Type B pancreatic cell (in vitro differentiated cells): ENCODE measurements around the gene SIGLEC14. TPM values are rescaled to one million over a fixed set of nuclear protein-coding genes. Genes with fewer than 3 reads are reported as not detected.
"Not testable (repeated sequence)": the region's sequence is repeated elsewhere in the genome, so short reads cannot be mapped to it uniquely, and the experiment has no call there.

ENCODE experiments used
- DNase-seq: peaks from one replicate; pipeline ENCODE4 v3.0.0; 2021; ENCODE audit warnings: mixed read lengths; ENCODE audit not compliant: unreplicated experiment; ENCODE audit errors: extremely low spot score
- H3K27ac Mint-ChIP-seq: 2 replicates; pipeline ENCODE4 v1.8.0; 2021; ENCODE audit warnings: mild to moderate bottlenecking, mixed read lengths
- H3K27me3 Mint-ChIP-seq: 2 replicates; pipeline ENCODE4 v1.8.0; 2021; ENCODE audit warnings: mixed read lengths
- H3K36me3 Mint-ChIP-seq: 2 replicates; pipeline ENCODE4 v1.8.0; 2021; ENCODE audit warnings: mixed read lengths
- H3K4me1 Mint-ChIP-seq: one replicate; pipeline ENCODE4 v1.8.0; 2021; ENCODE audit warnings: mixed read lengths; ENCODE audit not compliant: unreplicated experiment
- H3K4me3 Mint-ChIP-seq: 2 replicates; pipeline ENCODE4 v1.8.0; 2021; ENCODE audit warnings: mild to moderate bottlenecking, mixed read lengths
- H3K9me3 Mint-ChIP-seq: 2 replicates; pipeline ENCODE4 v1.8.0; 2021; ENCODE audit warnings: mixed read lengths
- CTCF ChIP-seq: fragments of 200-600 bp; sonication (generic); conservative IDR thresholded peaks from 2 replicates; pipeline ENCODE4 v1.5.0; 2021; ENCODE audit warnings: antibody characterized with exemption, mild to moderate bottlenecking
- long read RNA-seq: library from polyadenylated mRNA; unstranded; transcript quantifications from one replicate; pipeline ENCODE4 v2.0.0, GENCODE V29; 2020
- total RNA-seq: library from RNA; stranded (reverse); gene quantifications from 2 replicates; pipeline ENCODE4 v1.2.1, GENCODE V29; 2021; ENCODE audit warnings: low replicate concordance

SIGLEC14 gene, protein sequence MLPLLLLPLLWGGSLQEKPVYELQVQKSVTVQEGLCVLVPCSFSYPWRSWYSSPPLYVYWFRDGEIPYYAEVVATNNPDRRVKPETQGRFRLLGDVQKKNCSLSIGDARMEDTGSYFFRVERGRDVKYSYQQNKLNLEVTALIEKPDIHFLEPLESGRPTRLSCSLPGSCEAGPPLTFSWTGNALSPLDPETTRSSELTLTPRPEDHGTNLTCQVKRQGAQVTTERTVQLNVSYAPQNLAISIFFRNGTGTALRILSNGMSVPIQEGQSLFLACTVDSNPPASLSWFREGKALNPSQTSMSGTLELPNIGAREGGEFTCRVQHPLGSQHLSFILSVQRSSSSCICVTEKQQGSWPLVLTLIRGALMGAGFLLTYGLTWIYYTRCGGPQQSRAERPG
- not detected in 2 replicates for total RNA-seq
- long read RNA-seq: 0 reads

DNA sequence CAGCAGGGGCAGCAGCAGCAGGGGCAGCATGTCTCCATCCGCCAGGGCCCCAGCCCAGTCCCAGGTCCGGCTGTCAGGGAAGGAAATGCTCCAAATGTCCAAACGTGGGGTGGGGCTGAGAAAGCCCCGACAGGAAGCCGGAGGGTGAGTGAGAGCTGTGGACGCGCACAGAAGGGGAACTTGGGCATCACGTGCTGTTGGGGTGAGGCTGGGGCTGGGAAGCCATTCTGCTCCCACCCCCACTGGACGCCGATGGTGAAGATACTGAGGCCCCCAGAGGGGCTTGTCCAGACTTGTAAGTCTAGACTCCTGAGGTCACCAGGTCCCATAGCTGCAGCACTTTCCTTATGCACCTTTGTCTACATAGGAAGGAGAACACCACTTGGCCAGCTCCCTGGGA lies at the start of gene SIGLEC14:
TSS of gene SIGLEC14 (minus strand) at position 96 of the 400 bp plus-strand sequence. CDS start at position 30, 66 bp downstream.
- H3K4me3 Mint-ChIP-seq, H3K27ac Mint-ChIP-seq, DNase-seq, H3K36me3 Mint-ChIP-seq, H3K9me3 Mint-ChIP-seq, H3K4me1 Mint-ChIP-seq: not testable (repeated sequence)
- H3K27me3 Mint-ChIP-seq: peaks cover 12% of the 10 kb centered on the region

DNA sequence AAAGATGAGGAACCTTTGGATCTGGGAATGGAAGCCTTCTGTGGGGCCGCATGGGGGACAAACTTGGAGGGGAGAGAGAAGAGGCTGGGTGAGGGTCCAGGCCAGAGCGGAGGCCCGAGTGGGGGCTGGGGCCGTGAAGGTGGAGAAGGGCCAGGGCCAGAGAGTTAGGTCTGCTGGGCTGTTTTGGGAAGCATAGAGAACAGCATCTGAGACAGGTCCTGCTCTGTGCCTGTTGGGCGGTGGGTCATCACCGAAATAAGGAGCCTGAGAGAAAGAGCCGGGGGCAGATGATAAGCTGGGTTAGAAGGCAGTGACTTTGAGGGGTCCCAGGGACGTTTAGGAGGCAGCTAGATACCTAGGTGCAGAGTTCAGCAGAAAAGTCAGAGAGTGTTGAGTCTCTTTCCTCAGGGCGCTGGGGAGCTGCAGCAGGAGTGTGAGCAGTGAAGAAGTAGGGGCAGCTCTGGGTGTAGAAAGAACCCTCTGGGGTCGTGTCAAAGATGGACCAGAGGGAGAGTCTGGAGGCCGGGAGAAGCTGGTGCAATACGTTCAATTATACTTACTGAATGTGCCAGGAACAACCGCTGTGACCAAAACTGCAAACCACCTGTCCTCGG lies 49.2 kb upstream of the SIGLEC14 start:
- no peak for TF ChIP-seq CTCF
- Mint-ChIP-seq H3K36me3 (peaks cover 44% of the 10 kb centered on the region), H3K4me3 (no peak overlapping the region), H3K27me3 (no peaks in the 10 kb centered on the region), H3K4me1 (peaks cover 15% of the 10 kb centered on the region), H3K27ac (no peak overlapping the region), H3K9me3 (no peaks in the 10 kb centered on the region)
- no peak for DNase-seq

- DNase-seq: no peak
- TF ChIP-seq CTCF: no peak
- peak overlapping the region; percentile 12 for H3K4me3 Mint-ChIP-seq
Observed at GRCh38 chr19:51695088-51695487, 48.5 kb upstream of the SIGLEC14 start.

DNA sequence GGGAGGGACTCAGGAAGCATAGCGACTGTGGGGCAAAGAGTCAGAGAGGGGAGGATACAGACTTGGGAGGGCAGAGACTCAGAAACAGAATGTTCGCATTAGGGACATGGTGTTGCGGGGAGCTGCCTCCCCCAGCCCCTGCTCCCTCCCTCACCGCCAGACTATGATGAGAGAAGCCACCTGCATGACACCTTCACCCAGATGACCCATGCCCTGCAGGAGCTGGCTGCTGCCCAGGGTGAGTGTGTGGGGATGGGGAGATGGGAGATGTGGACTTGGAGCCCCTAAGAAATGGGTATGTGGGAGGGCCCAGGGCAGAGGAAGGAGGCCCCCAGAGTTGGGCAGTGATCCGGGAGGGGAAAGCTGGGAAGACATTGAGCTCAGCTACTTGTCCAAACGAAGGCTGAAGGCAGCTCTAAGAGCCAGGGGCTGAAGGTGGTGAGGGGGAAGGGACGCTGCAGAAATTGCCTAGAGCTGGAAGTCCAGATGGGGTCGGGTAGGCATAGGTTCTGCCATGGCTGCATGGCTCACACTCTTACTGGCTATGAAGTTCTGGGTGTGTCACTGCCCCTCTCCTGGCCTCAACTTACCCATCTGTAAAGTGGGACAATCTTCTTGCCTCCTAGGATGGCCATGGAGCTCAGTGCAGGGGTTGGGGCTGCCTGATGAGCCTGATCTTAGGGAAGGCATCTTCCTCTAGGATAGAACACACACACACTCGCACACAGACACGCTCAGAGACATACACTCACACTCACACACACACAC lies 47.9 kb upstream of the SIGLEC14 start:
- no peak for DNase-seq
- no peaks in the 10 kb centered on the region for H3K9me3 Mint-ChIP-seq
- peaks cover 36% of the 10 kb centered on the region for H3K36me3 Mint-ChIP-seq
- peak overlapping the region; percentile 39 for H3K27ac Mint-ChIP-seq
- H3K4me3 Mint-ChIP-seq: peak overlapping the region; percentile 19
- no peak for TF ChIP-seq CTCF
- H3K27me3 Mint-ChIP-seq: no peaks in the 10 kb centered on the region
- peaks cover 15% of the 10 kb centered on the region for H3K4me1 Mint-ChIP-seq

More at GRCh38 chr19:51695088-51695487, 48.5 kb upstream of the SIGLEC14 start:
- peaks cover 15% of the 10 kb centered on the region for H3K4me1 Mint-ChIP-seq
- H3K27me3 Mint-ChIP-seq: no peaks in the 10 kb centered on the region
- no peaks in the 10 kb centered on the region for H3K9me3 Mint-ChIP-seq
- peaks cover 38% of the 10 kb centered on the region for H3K36me3 Mint-ChIP-seq
- no peak overlapping the region for H3K27ac Mint-ChIP-seq

DNA sequence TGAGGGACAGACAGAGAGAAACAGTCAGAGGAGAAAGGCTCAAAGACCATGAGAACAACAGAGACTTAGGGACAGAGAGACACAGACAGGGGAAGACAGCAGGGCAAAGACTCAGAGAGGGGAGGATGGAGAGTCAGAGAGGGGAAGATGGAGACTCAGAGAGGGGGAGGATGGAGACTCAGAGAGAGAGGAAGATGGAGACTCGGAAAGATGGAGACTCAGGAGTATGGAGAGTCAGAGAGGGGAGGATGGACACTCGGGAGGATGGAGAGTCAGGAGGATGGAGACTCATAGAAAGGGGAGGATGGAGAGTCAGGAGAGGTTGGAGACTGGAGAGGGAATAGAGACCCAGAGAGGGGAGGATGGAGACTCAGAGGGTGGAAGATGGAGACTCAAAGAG lies 47.2 kb upstream of the SIGLEC14 start:
- Mint-ChIP-seq H3K4me1 (peaks cover 15% of the 10 kb centered on the region), H3K9me3 (no peaks in the 10 kb centered on the region), H3K27me3 (no peaks in the 10 kb centered on the region), H3K36me3 (peaks cover 35% of the 10 kb centered on the region), H3K27ac (peak overlapping the region; percentile 39), H3K4me3 (peak overlapping the region; percentile 19)
- no peak for TF ChIP-seq CTCF
- no peak for DNase-seq
